Psoas muscle (tissue), 8 donors: Measurements from ENCODE around the gene PNMA6E. TPM values are rescaled to one million over a fixed set of nuclear protein-coding genes. Genes with fewer than 3 reads are reported as not detected.

Experiments
- ATAC-seq, 4 donors: fragments of 200-7000 bp; cut with Tn5 transposase; one replicate each; pipeline ENCODE4 v1.9.1; 2020; ENCODE audit warnings: moderate library complexity in 3 of 4, mild to moderate bottlenecking in 2 of 4
- DNase-seq, 2 donors: peaks; one replicate each; pipeline ENCODE4 v3.0.0-alpha.2; 2020
- H3K27ac ChIP-seq: fragments of 200-600 bp; one replicate; pipeline ENCODE4 v1.8.0; 2022
- H3K27me3 ChIP-seq, 3 donors: fragments of 200-600 bp in 1 of 3; one replicate each; pipeline versions ENCODE4 v1.6.1 to v1.8.0; 2013 to 2022; ENCODE audit warnings: low read length in 2 of 3, mild to moderate bottlenecking in 2 of 3, moderate library complexity in 1 of 3; ENCODE audit not compliant: insufficient read depth in 3 of 3
- H3K36me3 ChIP-seq, 2 donors: fragments of 200-600 bp in 1 of 2; one replicate each; pipeline versions ENCODE4 v1.6.1 to v1.8.0; 2013 to 2022; ENCODE audit warnings: low read depth in 1 of 2, mild to moderate bottlenecking in 1 of 2, moderate library complexity in 1 of 2; ENCODE audit not compliant: insufficient read depth in 1 of 2
- H3K4me1 ChIP-seq: fragments of 200-600 bp; one replicate; pipeline ENCODE4 v1.8.0; 2022
- H3K4me3 ChIP-seq: fragments of 200-600 bp; one replicate; pipeline ENCODE4 v1.8.0; 2022; ENCODE audit warnings: mild to moderate bottlenecking
- H3K9me3 ChIP-seq: fragments of 200-600 bp; one replicate; pipeline ENCODE4 v1.8.0; 2022
- WGBS, 3 donors: extraction: QIAGEN DNeasy Blood & Tissue Kit; methylation state at CpG; one replicate each; pipeline versions ENCODE4 v1.1.6 to v1.1.7; 2013; 5-methylcytosine and 5-hydroxymethylcytosine counted together
- intact Hi-C, 2 donors: fragments of 100-400 bp; cut with DNase I; formaldehyde crosslinking; loops; one replicate each; pipeline versions ENCODE4 v1.11.0 to v1.14.2; 2022
- polyA plus RNA-seq, 3 donors: library from polyadenylated mRNA; stranded (reverse); fragments of 200-250 nt; gene quantifications; one replicate each; pipeline ENCODE4 v1.2.3, GENCODE V29; 2013
- total RNA-seq, 4 donors: library from RNA; stranded (reverse); fragmentation: NEBNext Ultra II Directional in 2 of 4; extraction: Animal tissue kit (Norgen Biotek cat#: 25700) in 2 of 4; gene quantifications; one replicate each; pipeline versions ENCODE4 v1.2.1 to v1.2.4, GENCODE V29; 2021 to 2023
- TF ChIP-seq, protein P1 (sequence below): fragments of 200-600 bp; IDR thresholded peaks from one replicate; pipeline ENCODE4 v1.8.0; 2022; ENCODE audit warnings: antibody characterized with exemption
- donor health status: healthy with polysubstance abuse.
- donor health status: DM: no; HTN: no; CAD: no; lungs with moderate emphysema.
- donor health status: Bipolar disorder and iron deficiency.
- donor health status: healthy.
- donor health status: DM: yes; HTN: yes; CAD: no.
- donor health status: DM: no; HTN: no; CAD: no.
- donor health status: DM: no; HTN: no; CAD: no.
- donor health status: DM: yes; HTN: yes; CAD: no.

PNMA6E gene
- total and polyA plus RNA-seq, 7 donors, result not detected

DNA sequence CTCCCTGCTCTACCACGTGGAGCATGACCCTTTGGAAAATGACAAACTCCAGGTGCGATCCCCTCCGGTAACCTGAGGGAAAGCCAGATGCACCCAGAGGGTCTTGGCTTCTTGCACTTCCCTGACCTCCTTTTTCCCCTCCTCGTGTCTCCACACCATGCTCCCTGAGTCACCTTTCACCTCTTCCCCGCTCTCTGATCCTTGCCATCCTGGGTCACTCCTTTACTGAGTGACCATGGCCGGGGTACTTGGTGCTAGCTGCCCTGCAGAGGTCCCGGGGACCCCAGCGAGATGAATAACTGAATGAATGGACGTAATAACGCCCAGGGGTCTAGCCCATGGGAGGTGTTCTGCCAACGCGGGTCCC lies 9.7 kb upstream of the PNMA6E start:
- Histone ChIP-seq H3K36me3 (no peaks in the 10 kb centered on the region), H3K9me3 (no peaks in the 10 kb centered on the region), H3K27me3 (peaks cover 0 to 31% (median 5%) of the 10 kb centered on the region in 3 donors), H3K4me1 (no peaks in the 10 kb centered on the region), H3K27ac (no peak overlapping the region), H3K4me3 (peak overlapping the region; percentile 60)
- DNase-seq, result no peak
- intact Hi-C loops, result no loop called here
- TF ChIP-seq, protein P1, sequence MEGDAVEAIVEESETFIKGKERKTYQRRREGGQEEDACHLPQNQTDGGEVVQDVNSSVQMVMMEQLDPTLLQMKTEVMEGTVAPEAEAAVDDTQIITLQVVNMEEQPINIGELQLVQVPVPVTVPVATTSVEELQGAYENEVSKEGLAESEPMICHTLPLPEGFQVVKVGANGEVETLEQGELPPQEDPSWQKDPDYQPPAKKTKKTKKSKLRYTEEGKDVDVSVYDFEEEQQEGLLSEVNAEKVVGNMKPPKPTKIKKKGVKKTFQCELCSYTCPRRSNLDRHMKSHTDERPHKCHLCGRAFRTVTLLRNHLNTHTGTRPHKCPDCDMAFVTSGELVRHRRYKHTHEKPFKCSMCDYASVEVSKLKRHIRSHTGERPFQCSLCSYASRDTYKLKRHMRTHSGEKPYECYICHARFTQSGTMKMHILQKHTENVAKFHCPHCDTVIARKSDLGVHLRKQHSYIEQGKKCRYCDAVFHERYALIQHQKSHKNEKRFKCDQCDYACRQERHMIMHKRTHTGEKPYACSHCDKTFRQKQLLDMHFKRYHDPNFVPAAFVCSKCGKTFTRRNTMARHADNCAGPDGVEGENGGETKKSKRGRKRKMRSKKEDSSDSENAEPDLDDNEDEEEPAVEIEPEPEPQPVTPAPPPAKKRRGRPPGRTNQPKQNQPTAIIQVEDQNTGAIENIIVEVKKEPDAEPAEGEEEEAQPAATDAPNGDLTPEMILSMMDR, result no peak
- 40 to 63% (median 42%) methylated on average over 12 of the region's 12 CpGs for WGBS, 3 donors
- no peak for ATAC-seq

DNA sequence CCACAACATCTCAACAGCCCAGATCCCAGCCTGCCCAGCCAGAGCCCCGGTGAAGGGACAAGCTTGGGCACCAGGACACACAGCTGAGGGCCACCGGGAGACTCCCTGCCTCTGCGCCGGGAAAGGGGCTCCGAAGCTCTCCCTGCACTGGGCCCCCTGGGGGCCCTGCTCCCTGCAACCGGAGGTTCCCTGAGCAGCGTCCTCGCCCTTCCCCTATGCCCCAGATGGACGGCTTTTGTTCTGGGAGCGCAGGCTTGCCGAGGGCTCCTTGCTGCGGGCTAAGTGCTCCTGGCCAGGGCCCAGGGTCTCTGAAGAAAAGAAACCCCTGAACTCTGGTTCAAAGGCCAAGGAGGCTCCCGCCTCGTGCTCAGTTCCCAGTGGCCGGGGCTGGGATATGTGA lies 9.2 kb upstream of the PNMA6E start:
- 79 to 85% (median 83%) methylated on average over 13 to 15 of the region's 15 CpGs for WGBS, 3 donors
- DNase-seq, result no peak
- H3K9me3 ChIP-seq, result no peaks in the 10 kb centered on the region

DNA sequence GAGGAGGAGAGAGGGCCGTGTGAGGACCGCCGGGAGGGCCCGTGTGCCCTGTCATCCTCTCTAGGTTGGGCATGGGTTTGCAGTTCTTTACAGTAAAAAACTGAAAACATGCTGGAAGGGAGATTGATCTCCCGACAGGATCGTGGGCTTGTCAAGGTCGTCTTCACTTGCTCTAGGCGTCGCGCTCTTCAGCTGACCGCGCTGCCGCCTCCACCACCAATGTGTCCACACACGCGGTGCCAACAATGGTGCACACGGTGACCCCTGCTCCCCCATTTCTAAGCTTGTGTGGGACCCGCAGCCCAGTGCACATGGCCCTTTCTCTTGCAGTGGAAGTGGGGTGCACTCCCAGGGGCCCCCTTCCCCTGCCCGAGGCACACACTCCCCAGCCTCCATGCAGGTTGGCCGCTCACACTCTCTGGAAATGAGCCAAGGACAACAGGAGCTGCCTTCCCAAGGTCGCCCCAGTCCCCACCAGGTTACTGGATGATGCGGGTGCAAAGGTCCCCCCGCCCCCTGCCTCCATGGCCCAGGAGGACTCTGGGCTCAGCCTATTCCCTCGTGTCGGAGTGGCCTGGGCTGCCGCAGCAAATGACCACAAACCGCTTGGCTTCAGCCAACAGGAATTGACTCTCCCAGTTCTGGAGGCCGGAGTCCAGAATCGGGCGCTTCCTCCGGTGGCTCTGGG lies 8.4 kb upstream of the PNMA6E start:
- WGBS, 3 donors, result 80 to 87% (median 84%) methylated on average over 21 to 30 of the region's 30 CpGs
- Histone ChIP-seq H3K36me3 (no peaks in the 10 kb centered on the region), H3K27ac (no peak overlapping the region), H3K9me3 (no peaks in the 10 kb centered on the region), H3K27me3 (peaks cover 0 to 32% (median 5%) of the 10 kb centered on the region in 3 donors), H3K4me3 (no peak overlapping the region), H3K4me1 (no peaks in the 10 kb centered on the region)
- DNase-seq, result no peak
- intact Hi-C loops, result no loop called here
- TF ChIP-seq, protein P1, result no peak
- no peak for ATAC-seq

More for the DNA sequence above, 9.2 kb upstream of the PNMA6E start:
- Histone ChIP-seq H3K4me3 (no peak overlapping the region), H3K36me3 (no peaks in the 10 kb centered on the region), H3K4me1 (no peaks in the 10 kb centered on the region), H3K27me3 (peaks cover 0 to 31% (median 5%) of the 10 kb centered on the region in 3 donors), H3K27ac (no peak overlapping the region)
- TF ChIP-seq, protein P1, result no peak
- intact Hi-C loops, result no loop called here
- no peak for ATAC-seq

DNA sequence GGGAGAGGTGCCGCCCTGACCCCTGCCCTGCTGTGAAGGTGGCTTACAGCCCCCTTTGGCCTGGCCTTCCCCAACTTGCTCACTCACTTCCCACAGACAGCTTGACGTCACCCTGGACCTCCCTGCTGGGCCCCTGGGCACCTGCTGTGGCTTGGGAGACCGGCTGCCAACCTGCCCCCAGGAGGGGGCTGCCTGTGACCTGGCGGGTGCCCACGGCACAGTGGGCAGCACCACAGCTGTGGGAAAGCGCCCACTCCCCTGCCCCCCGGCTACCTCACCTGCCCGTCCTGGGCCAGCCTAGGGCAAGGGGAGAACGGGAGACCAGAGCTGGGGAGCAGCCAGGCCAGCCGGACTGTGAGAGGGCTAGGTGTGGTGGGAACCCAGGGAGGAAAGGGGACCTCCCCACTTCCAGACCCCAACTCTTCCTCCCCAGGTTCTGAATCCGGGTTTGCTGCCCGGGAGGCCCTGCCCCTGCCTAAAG lies 7.8 kb upstream of the PNMA6E start:
- 84 to 92% (median 92%) methylated on average over 10 to 12 of the region's 12 CpGs for WGBS, 3 donors
- Histone ChIP-seq H3K4me3 (no peak overlapping the region), H3K9me3 (no peaks in the 10 kb centered on the region), H3K27me3 (peaks cover 0 to 34% (median 5%) of the 10 kb centered on the region in 3 donors), H3K4me1 (no peaks in the 10 kb centered on the region), H3K27ac (no peak overlapping the region), H3K36me3 (no peaks in the 10 kb centered on the region)
- TF ChIP-seq, protein P1, result no peak
- intact Hi-C loops, result no loop called here
- ATAC-seq (peak in 1 of 4 donors; percentile 26), DNase-seq (no peak)
